Testis (tissue), 3 donors: ENCODE data around the gene C1orf74. TPM values are rescaled to one million over a fixed set of nuclear protein-coding genes. Genes with fewer than 3 reads are reported as not detected.

ENCODE experiments used
- DNase-seq: peaks from one replicate; pipeline ENCODE4 v3.0.0-alpha.2; 2019
- H3K27ac ChIP-seq, 2 donors: fragments of 200-600 bp; sonication (generic); one replicate each; pipeline ENCODE4 v1.5.1; 2019
- H3K27me3 ChIP-seq: fragments of 200-600 bp; sonication (generic); one replicate; pipeline ENCODE4 v1.5.1; 2019
- H3K36me3 ChIP-seq: fragments of 200-600 bp; sonication (generic); one replicate; pipeline ENCODE4 v1.5.1; 2017; ENCODE audit warnings: low read depth; ENCODE audit errors: missing control alignments
- H3K4me1 ChIP-seq: fragments of 200-600 bp; sonication (generic); one replicate; pipeline ENCODE4 v1.5.1; 2019
- H3K4me3 ChIP-seq, 2 donors: fragments of 200-600 bp; sonication (generic); one replicate each; pipeline ENCODE4 v1.5.1; 2017 to 2019
- H3K9me3 ChIP-seq: fragments of 200-600 bp; sonication (generic); one replicate; pipeline ENCODE4 v1.5.1; 2017
- CTCF ChIP-seq, 3 experiments: fragments of 450-650 bp in 2 of 3; fragments of 200-600 bp in 1 of 3; sonication (generic) in 1 of 3; IDR thresholded peaks; one replicate each; pipeline ENCODE4 v1.5.1; 2016 to 2019; ENCODE audit warnings: antibody characterized with exemption in 3 of 3, mild to moderate bottlenecking in 2 of 3, moderate library complexity in 1 of 3
- POLR2A ChIP-seq: fragments of 450-650 bp; IDR thresholded peaks from one replicate; pipeline ENCODE4 v1.6.1; 2017; ENCODE audit warnings: antibody characterized with exemption, mild to moderate bottlenecking, moderate library complexity
- WGBS, 2 donors: methylation state at CpG; one replicate each; pipeline ENCODE4 v1.1.5; 2018; 5-methylcytosine and 5-hydroxymethylcytosine counted together
- intact Hi-C: fragments of 100-400 bp; cut with DNase I; formaldehyde crosslinking; loops from one replicate; pipeline ENCODE4 v1.15.1; 2023; ENCODE audit warnings: low total_unique reads
- polyA plus RNA-seq: library from polyadenylated mRNA; stranded (reverse); fragments of 350-450 nt; fragmentation: Illumina TruSeq; extraction: RNeasy Lipid Tissue Mini Kit (QIAGEN cat#74804); gene quantifications from one replicate; pipeline ENCODE4 v1.2.3, GENCODE V29; 2014; ENCODE audit warnings: low read depth, low replicate concordance; ENCODE audit not compliant: insufficient read depth
- total RNA-seq, 2 donors: library from RNA; depleted of rRNA; stranded (reverse); fragments of >200 nt; gene quantifications; one replicate each; pipeline ENCODE4 v1.2.3, GENCODE V29; 2016

The C1orf74 gene
- total and polyA plus RNA-seq, 3 donors from 2014 or later, result 2.6 to 5.2 (median 5.0) TPM

GRCh38 chr1:209791920-209792319 is 7.6 kb upstream of the C1orf74 start:
- no peak overlapping the region for H3K4me3 ChIP-seq
- peaks cover 14% of the 10 kb centered on the region for H3K4me1 ChIP-seq
- H3K27ac ChIP-seq, result no peak overlapping the region
- TF ChIP-seq CTCF (IDR thresholded peaks at IDR 0.05) (no peak), POLR2A (no peak)
- H3K36me3 ChIP-seq, result no peaks in the 10 kb centered on the region
- no peaks in the 10 kb centered on the region for H3K27me3 ChIP-seq
- no peak for DNase-seq
- intact Hi-C loops, result no loop called here
- 96 to 100% methylated on average over 1 of the region's 1 CpG for WGBS, 2 donors
- H3K9me3 ChIP-seq, result no peaks in the 10 kb centered on the region

GRCh38 chr1:209790286-209791193 is 6.2 kb upstream of the C1orf74 start:
- Histone ChIP-seq H3K9me3 (no peaks in the 10 kb centered on the region), H3K36me3 (no peaks in the 10 kb centered on the region), H3K27ac (no peak overlapping the region), H3K27me3 (no peaks in the 10 kb centered on the region), H3K4me1 (peaks cover 14% of the 10 kb centered on the region), H3K4me3 (no peak overlapping the region)
- intact Hi-C loops, result no loop called here
- TF ChIP-seq CTCF (IDR thresholded peaks at IDR 0.05), result no peak
- no peak for TF ChIP-seq POLR2A
- no peak for DNase-seq
- 93 to 94% methylated on average over 10 of the region's 10 CpGs for WGBS, 2 donors

- no peaks in the 10 kb centered on the region for H3K27me3 ChIP-seq
- no peak for DNase-seq
- TF ChIP-seq CTCF (IDR thresholded peaks at IDR 0.05) (no peak), POLR2A (no peak)
- no peaks in the 10 kb centered on the region for H3K9me3 ChIP-seq
- no peak overlapping the region for H3K4me3 ChIP-seq
- 87 to 100% methylated on average over 1 of the region's 1 CpG for WGBS, 2 donors
- H3K36me3 ChIP-seq, result no peaks in the 10 kb centered on the region
- peaks cover 6% of the 10 kb centered on the region for H3K4me1 ChIP-seq
- H3K27ac ChIP-seq, result no peak overlapping the region
- intact Hi-C loops, result no loop called here
These were observed 4.9 kb upstream of the C1orf74 start for GRCh38 chr1:209789245-209789644.

GRCh38 chr1:209787551-209787950 is 3.2 kb upstream of the C1orf74 start:
- WGBS, 2 donors, result 55 to 69% methylated on average over 2 of the region's 2 CpGs
- DNase-seq, result no peak
- Histone ChIP-seq H3K4me3 (no peak overlapping the region), H3K27ac (no peak overlapping the region), H3K9me3 (no peaks in the 10 kb centered on the region), H3K4me1 (peaks cover 14% of the 10 kb centered on the region), H3K36me3 (no peaks in the 10 kb centered on the region), H3K27me3 (no peaks in the 10 kb centered on the region)
- intact Hi-C loops, result no loop called here
- TF ChIP-seq CTCF (IDR thresholded peaks at IDR 0.05) (no peak), POLR2A (no peak)

DNA sequence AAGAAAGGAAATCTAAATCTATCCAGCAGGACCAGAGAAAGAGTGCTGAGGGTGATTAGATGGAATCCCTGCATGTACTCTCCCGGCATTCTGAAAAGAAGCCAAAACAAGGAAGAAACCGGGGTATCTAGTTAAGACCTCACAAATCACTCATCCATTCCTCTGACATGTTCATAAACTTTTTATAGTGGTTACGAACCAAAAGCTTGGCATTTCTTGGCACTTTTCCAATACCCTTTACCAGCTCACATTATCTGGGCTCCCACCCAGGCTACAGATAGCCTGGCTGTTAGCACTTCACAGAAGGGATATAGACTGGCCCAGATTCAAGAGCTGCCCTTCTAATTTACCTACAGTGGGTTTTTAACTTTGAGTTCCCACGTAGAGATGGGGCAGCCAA is 1.8 kb upstream of the C1orf74 start:
- H3K27ac ChIP-seq, result no peak overlapping the region

More for the DNA sequence above, 1.8 kb upstream of the C1orf74 start:
- Histone ChIP-seq H3K4me3 (no peak overlapping the region), H3K9me3 (no peaks in the 10 kb centered on the region), H3K4me1 (peaks cover 14% of the 10 kb centered on the region), H3K36me3 (no peaks in the 10 kb centered on the region), H3K27me3 (no peaks in the 10 kb centered on the region)
- TF ChIP-seq POLR2A (no peak), CTCF (IDR thresholded peaks at IDR 0.05) (no peak)
- DNase-seq, result no peak
- WGBS, 2 donors, result 68 to 79% methylated on average over 4 of the region's 4 CpGs
- intact Hi-C loops, result no loop called here
